GM13977 (cell line): ENCODE results near the gene NGF.

Source experiments
- DNase-seq: peaks from one replicate; pipeline ENCODE4 v3.0.0; 2012; ENCODE audit warnings: low spot score
- in situ Hi-C: fragments of 300-500 bp; cut with MboI; formaldehyde crosslinking; loops from one replicate; pipeline ENCODE4 v1.12.0; 2022; ENCODE audit warnings: low sequenced_read_pairs, low pct_unique_long_range_greater_than_20kb, mixed read lengths, inconsistent platforms; ENCODE audit not compliant: unreplicated experiment
- TF ChIP-seq, protein P1 (sequence below): IDR thresholded peaks from 2 replicates; pipeline ENCODE4 v1.5.1; 2012; ENCODE audit warnings: mild to moderate bottlenecking, control low read depth; ENCODE audit not compliant: insufficient read depth; ENCODE audit errors: extremely low read depth, missing control alignments

Gene NGF

DNA sequence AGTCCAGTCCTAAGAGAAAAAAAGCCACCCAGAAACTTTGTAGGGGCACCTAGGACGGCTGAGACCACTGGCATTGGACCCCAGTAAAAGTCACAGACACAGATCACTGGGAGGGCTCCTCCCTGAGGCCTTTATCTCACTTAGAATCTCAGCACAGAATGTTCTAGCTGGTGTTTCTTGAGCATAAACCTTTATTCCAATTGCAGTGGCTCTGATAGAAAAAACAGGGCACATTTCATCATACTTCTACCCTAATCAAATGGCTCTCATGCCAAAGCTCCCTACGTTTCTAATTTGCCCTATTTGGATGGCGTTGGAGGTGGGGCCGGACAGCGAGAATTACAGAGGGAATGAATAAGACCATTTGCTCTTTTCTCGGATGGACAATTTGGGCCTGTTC lies 53.8 kb downstream of the NGF start:
- no peak for DNase-seq
- in situ Hi-C loops, result no loop called here
- TF ChIP-seq, protein P1, sequence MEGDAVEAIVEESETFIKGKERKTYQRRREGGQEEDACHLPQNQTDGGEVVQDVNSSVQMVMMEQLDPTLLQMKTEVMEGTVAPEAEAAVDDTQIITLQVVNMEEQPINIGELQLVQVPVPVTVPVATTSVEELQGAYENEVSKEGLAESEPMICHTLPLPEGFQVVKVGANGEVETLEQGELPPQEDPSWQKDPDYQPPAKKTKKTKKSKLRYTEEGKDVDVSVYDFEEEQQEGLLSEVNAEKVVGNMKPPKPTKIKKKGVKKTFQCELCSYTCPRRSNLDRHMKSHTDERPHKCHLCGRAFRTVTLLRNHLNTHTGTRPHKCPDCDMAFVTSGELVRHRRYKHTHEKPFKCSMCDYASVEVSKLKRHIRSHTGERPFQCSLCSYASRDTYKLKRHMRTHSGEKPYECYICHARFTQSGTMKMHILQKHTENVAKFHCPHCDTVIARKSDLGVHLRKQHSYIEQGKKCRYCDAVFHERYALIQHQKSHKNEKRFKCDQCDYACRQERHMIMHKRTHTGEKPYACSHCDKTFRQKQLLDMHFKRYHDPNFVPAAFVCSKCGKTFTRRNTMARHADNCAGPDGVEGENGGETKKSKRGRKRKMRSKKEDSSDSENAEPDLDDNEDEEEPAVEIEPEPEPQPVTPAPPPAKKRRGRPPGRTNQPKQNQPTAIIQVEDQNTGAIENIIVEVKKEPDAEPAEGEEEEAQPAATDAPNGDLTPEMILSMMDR, result no peak

DNA sequence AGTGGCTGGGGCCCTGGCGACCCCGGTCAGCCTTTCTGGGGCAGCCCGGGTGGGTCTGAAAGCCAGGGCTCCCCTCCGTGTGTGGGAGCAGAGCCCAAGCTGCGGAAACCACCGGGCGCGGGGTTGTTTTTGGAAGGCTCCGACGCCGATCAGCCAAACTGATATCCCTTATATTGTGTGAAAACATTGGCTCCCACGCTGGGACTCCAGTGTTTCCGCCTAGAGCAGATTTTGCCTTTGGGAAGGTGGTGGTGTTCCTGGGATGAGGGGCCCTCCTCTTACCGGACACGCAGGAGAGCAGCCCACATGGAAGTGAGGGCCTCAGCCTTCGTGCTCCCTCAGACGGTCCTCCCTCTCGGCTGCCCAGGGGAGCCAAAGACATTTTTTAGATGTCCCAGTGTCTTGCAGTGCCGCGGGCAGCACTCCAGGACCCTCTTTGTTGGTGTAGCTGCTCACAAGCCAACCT lies 54.3 kb downstream of the NGF start:
- in situ Hi-C loops, result no loop called here
- no peak for DNase-seq
- TF ChIP-seq, protein P1, result no peak

DNA sequence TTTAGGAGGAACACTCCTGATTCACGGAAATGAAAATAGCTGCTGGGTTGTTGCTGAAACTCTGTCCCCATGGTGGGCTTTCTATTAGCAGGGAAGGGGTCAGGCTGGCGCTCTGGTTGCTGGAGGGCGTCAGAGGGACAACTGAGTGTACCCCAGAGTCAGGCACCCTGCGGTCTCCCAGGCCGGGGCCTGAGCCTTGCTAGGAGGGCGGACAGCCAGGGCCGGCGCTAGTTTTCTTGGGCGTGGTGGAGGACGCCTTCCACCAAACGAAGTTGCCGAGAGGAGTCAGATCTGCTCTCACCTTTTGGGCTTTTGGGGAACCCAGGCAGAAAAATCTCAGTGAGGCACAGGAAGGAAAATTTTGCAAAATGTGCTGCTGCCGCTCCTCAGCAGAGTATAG lies 54.8 kb downstream of the NGF start:
- TF ChIP-seq, protein P1, result no peak
- no peak for DNase-seq
- in situ Hi-C loops, result no loop called here

DNA sequence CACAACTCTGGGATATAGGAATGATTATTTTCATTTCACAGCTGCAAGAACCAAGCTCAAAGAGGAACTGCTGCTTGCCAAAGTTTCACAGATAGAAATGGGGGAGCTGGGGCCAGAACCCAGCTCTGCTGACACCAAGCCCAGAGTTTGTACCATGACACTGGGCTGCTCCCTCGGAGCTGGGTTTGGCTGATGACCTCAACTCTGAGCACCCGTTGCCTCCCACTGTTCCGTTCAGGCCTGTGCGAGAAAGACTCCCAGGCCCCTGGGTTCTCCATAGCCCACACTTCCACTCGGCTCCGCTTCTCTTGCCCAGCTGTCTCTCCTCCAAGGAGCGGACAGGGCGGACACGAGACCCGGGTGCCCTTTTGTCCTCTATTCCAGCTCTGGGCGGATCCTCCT lies 55.2 kb downstream of the NGF start:
- in situ Hi-C loops, result no loop called here
- TF ChIP-seq, protein P1, result no peak
- DNase-seq, result no peak

DNA sequence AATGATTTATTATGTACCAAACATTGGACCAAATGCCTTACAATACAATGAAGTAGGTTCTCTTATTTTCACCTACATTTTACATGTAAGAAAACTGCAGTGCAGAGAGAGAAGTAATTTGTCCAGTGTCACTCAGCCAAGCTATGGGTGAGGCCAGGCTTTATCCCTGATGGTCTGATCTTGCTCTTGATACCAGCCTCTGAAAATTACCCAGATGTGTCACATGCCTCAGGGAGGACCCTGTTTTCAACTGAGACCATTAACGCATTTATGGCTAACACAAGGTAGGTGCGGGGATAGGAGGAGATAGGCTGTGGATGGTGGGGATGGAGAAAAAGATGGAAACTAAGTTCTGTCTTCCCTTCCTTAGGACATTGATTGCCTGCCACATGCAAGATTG lies 56.9 kb downstream of the NGF start:
- in situ Hi-C loops, result no loop called here
- TF ChIP-seq, protein P1, result no peak
- no peak for DNase-seq

DNA sequence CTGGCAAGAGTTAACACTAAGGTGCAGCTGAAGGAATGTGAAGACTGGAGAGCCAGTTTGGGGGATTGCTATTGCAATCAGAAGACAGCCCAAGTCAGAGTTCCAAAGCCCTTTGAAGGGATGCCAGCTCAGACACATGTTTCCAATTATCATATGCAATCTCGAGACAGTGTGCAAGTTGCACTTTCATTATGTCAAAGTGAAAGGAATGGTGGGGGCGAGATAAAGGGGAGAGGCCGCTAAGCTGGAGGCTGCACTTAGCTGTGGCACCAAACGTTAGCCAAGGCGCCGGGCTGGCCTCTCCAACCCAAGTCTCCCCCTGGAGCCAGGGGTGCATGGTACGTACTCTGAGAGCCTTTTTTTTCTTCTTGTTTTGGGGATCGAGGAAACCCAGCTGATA lies 58.0 kb downstream of the NGF start:
- in situ Hi-C loops, result no loop called here
- DNase-seq, result no peak
- TF ChIP-seq, protein P1, result no peak

DNA sequence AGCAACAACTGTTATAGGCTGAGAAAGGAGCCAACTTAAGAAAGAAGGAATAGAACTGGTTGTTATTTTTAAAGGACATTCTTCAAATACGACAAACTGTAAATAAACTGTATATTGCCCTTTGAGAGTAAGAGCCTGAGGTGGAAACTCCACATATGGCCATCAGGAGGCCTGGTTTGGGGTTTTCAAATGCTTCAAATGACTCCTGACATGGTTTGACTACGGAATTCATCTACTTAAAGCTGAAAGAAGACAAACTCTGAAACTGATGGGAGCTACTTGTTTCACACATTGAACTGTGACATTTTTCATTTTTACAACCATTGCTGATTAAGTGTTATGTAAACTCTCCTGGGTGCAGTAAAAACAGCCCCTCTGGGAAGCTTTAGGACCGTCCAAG lies 59.8 kb downstream of the NGF start:
- TF ChIP-seq, protein P1, result no peak
- in situ Hi-C loops, result no loop called here
- DNase-seq, result no peak
